Stimulated activated CD4-positive, alpha-beta T cell treated with anti-CD3 and anti-CD28 coated beads, Interleukin-12 subunit alpha, Interleukin-12 subunit beta, amount 100 ng/mL, for 48 hours (primary cell): Measurements from ENCODE around the gene C5orf34.
"Not testable (repeated sequence)": the region's sequence is repeated elsewhere in the genome, so short reads cannot be mapped to it uniquely, and the experiment has no call there.

ENCODE experiments used
- DNase-seq, 3 donors: peaks; one replicate each; pipeline ENCODE4 v3.0.0-alpha.2; 2020; ENCODE audit warnings: low read depth in 2 of 3, low spot score in 1 of 3

Gene C5orf34, protein sequence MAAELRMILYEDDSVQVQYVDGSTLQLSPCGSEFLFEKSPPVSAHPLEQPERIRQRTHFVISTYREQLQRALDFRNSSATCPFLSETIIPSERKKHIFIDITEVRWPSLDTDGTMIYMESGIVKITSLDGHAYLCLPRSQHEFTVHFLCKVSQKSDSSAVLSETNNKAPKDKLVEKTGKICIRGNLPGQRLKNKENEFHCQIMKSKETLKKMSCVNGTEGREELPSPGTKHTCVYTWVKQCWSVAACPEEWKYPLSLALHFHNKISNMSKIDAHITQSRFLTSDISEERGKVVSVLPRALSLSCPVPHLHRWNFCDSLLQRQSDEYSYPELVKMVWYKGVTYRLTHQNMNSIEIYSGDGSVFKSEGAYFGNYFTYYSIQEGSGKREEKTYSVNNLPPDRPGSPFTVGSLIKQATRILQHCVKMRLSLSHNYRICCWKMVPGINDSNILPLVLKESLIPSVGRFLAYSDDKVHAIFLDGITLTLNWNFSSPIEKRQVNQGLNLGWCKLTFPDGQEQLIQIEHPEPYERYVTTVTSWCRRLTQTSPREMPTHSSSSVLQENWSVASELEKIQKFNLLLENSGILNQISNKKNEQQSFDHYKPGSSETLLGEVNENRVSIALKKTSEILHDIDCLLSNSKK

DNA sequence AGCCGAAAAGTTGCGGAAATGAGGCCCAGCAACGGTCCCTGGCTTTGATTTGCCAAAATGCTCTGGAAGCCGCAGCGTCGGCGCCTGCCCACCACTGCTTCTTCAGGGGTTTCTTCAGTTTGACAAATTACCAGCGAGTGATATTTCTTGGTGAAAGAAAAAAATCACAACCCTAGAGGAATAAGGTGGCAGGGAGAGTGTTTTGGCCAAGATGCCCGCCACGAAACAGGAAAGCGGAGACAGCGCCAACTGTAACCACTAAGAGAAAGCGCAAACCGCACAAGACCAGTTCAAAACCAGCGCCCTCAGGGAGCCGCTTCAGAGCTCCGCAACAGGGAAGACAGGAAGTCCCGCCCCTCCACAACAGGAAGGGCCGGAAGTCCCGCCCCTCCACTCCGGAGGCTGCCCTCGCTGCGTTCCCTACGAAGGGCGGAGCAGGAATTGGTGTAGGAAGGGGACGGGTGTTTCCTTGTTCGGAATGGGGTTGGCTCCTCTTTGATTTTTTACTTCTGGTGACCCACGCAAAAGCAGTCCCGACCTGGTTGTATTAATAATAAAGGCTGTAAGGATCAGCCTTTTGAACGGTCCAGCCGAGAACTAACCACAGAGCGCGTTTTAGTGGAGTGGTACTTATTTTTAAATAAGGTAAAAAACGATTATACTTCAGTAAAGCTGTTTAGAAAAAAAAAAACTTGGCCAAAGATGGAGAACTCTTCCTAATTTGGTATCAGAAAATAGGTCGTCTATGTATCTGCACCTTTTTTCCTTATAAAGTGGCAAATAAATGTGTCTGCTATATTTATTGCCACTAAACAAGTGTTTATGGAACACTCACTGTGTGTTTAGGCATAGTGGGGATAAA, at the start of gene C5orf34:
TSS of gene C5orf34 (minus strand) at position 333 of the 862 bp plus-strand sequence. CDS start 5,809 bp downstream, outside the sequence.
- peak; percentile 92 to 95 (median 94) for DNase-seq

DNA sequence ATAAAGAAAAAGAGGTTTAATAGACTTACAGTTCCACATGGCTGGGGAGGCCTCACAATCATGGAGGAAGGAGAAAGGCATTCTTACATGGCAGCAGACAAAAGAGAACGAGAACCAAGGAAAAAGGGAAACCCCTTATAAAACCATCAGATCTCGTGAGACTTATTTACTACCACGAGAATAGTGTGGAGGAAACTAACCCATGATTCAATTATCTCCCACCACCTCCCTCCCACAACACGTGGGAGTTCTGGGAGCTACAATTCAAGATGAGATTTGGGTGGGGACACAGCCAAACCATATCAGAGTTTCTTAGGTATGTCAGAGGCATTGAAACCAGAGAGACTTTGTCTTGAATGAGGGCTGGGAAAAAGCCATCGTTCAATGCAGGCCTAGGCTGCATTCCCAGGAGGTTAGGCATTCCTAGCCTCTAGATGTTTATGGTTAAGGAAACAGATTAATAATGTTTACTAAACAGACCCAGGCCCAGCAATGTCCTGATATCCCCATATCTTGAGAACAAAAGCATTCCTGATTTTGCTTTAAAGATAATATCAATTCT, 49.4 kb upstream of the C5orf34 start:
- no peak for DNase-seq

DNA sequence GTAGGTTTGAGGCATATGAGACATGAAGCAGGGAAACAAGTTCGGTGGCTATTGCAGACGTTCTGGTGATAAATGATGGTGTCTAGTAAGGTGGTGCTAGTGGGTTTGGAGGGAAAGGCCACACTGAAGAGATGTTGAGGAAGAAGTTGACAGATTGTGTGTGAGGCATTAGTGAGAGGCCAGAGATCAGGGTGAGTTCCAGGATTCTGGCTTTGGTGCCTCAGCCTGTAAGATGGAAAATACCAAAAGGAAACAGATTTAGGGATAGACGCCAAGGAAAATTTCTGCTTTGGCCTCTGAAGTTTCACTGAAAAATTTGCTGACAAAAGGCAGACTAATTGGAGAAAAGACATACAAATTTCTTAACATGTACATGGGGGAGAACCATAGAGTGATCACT, 48.4 kb upstream of the C5orf34 start:
- DNase-seq = no peak

DNA sequence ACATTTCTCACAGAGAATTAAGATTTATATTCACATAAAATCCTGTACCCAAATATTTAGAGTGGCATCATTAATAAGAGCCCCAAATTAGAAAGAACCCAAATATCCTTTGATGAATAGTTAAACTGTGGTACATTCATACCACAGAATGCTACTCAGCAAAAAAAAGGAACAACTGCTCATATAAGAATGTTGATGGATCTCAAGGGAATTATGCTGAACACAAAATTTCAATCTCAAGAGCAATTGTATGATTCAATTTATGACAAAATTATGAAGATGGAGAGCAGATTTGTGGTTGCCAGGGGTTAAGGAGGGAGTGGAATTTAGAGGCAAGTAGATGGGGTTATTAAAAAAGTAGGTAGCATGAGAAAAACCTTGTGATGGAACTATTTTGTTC, 46.4 kb upstream of the C5orf34 start:
- no peak for DNase-seq

DNA sequence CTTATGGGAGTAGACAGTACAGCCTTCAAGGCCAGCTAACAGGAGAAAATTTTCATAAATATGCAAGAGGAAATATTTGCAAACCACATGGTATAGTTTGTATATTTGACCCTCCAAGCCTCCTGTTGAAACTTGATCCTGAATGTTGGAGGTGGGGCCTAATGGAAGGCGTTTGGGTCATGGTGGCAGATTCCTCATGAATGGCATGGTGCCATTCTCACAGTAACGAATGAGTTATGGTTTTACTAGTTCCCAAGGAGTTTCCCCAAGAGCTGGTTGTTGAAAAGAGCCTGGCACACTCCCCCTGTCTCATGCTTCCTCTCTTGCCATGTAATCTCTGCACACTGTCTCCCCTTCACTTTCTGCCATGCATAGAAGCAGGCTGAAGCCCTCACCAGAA, 45.2 kb upstream of the C5orf34 start:
- no peak for DNase-seq

DNA sequence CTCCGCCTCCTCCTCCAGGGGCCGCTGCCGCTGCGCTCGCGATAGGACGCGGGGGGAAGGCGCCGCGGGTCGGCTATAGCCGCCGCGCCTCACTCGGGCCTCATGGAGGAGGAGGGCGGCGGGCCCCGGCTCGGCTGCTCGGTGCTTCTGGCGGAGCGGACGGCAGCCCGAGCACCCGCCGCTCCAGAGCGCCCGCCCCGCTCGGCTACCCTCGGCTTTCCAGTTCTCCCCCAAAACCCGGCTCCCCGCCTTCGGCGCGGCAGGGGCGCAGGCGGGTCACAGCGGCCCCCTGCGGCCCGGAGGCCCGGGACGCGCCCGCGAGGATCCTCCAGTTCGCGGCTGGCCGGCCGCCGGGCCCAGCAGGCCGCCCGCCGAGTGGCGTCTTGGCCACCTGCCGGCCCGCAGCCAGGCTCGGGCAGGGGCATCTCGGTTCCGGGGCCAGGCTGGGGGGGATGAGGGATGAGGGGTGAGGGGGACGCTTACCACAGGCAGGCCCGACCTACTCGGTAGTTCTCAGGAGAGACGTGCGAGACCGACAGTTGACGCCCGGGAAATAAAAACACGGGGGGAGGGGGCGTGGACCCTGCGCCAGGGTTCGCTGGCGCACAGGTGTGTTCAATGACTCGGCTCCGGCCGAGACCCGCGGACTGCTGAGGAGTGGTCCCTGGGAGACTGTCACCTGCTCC, 42.1 kb upstream of the C5orf34 start, which contains the start of gene PAIP1:
TSS of gene PAIP1 (minus strand) at position 221 of the 686 bp plus-strand sequence. CDS start 231 bp downstream, outside the sequence.
- peak; percentile 60 to 68 (median 65) for DNase-seq

DNA sequence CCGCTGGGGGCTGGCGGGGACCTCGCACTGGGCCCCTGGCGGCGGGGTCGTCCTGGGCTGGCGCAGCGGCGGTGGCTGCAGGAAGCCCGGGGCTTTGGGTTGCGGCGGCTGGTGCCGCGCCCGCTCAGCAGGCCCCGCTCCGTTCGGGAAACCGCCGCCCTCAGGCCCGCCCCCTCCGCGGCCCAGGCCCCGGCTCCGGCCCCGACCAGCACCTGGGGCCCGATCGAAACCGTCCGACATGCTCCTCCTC, 41.6 kb upstream of the C5orf34 start:
- peak in 1 of 3 donors; percentile 82 for DNase-seq

DNA sequence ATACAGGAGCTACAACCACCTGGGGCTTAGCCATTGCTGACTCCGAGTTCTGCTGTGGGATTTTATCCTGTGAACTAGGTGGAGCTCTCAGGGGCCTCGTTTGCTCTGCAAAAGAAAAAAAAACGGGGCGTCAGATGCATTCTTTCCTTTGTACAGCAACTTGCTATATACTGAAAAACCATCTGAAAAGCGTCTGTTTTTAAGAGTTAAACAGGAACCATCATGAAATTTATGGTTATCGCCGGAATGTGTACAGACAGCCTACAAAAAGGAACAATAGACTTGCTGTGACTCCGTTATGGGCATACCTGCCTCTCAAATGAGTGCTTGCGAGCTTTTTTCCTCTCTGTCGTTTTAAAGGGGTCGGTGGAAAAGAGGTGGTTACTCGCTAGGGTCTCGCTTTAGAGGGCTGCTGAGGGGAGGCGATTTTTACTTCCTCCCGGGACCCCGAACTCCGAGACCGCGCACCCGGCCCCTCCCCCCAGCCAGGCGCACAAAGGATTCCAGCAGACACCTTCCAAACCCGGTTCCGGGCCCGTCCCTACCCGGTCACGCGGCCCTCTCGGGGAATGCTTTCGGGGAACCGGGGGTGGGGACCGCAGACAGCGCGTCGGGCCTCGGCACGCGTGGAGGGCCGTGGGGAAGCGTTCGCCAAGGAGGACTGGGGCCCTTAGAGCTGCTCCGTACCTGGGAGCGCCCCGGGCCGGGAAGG, 41.1 kb upstream of the C5orf34 start:
- peak; percentile 21 to 47 (median 28) for DNase-seq

DNA sequence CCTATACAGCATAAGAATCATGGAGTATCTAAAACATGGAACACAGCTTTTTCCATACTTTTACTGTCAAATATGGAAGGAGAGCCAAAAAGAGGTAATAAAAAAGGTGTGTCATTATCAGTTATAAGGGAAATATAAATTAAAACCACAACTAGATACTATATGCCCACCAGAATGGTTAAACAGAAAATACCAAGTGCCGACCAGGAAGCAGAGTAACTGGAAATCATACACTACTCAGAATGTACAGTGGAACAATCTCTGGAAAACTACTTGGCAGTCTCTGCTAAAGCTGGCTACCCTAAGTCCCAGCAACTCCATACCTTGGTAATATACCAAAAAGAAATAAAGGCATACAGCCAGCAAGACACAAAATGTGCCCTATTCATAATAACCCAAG, 39.5 kb upstream of the C5orf34 start:
- no peak for DNase-seq

DNA sequence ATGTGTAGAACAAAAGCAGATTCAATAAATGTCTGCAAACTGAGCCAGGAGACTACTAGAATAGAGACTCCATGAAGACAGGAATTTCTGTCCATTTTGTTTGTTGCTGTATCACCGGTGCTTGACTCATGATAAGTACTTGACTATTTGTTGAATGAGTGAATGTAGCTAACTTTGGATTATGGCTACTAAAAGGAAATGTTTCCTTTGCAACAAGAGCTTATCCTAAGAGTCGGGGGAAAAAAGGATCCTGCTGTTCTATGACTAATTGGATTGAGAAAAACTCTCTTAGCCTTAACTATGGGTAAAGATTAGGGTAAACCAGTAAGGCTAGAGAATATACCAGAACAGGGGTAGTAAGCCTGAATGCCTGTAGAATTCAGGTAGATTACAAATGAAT, 38.4 kb upstream of the C5orf34 start:
- DNase-seq = no peak

DNA sequence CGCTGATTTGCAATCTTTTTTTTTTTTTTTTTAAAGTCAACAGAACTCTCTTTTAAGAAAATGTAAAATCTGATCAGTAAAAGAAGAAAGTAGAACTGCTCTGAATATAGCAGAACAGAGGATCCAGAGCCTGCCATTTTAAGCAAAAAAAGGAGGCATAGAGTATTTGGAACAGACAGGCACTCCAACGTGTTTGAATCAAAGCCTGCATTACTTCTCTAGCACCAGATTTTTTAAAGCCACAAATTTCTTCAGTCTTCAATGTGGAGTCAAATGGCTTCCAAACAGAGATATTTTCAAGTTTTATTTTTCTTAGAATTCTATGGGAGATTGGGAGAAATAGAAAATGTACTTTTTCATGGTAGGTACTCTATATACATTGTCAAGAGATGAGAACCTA, 36.8 kb upstream of the C5orf34 start:
- DNase-seq = no peak

DNA sequence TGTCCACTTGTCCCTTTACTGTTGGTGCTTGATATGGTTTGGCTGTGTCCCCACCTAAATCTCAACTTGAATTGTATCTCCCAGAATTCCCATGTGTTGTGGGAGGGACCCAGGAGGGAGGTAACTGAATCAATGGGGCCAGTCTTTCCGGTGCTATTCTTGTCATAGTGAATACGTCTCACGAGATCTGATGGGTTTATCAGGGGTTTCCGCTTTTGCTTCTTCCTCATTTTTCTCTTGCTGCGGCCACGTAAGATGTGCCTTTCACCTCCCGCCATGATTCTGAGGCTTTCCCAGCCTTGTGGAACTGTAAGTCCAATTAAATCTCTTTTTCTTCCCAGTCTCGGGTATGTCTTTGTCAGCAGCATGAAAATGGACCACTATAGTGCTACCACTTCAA, 34.3 kb upstream of the C5orf34 start:
- DNase-seq = not testable (repeated sequence)

DNA sequence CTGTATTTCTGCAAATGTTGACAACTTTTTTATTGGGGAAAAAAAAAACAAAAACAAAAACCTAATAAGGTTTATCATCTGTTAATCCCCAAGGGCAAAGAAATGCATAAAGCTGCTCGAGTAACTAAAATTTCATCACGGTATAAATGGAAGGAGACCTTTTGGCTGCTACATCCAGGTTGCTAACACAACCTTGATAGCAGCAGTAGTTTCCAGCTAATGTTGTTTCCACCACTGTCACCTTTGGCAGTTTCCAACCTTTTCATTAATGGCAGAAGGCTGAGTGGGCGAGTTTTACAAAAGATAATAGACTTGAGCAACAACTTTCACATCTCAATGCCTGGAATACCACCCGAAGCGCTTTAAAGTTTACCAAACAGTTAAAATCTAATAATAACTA, 33.4 kb upstream of the C5orf34 start:
- DNase-seq = no peak

DNA sequence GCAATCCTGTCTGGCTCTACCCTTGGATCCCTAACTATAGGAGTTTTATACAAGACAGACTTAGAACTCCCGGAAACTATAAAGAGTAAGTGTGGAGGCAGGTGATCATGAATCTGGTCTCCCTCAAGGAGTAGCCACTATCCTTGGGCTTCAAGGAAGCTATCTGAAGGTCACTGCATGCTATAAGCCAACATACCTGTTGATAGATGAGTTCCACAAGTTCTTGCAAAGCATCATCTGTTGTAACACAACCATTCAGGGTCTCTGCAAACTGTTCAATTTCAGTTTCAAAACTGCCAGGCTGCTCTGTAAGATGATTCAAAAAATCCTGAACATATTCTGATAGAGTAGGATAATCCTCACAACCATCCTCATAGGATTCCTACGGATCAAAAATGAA, 32.6 kb upstream of the C5orf34 start:
- DNase-seq = no peak

DNA sequence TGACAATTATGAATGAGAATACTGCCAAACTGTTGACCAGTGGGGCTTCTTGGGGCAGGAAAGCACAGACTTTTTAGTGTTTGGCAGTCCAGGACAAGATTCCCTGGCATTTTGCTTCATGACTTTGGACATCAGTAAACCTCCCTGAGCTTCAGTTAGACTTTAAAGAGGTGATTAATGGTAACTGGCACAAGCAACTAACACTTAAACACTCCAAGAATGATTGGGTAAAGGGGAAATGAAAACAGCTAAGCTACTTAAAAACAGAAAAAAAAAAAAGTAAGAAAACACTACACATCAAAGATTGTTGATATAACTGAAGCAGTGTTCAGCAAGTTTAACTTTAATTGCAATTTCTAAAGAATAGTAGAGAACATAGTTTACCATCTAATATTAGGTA, 28.5 kb upstream of the C5orf34 start:
- DNase-seq = no peak

DNA sequence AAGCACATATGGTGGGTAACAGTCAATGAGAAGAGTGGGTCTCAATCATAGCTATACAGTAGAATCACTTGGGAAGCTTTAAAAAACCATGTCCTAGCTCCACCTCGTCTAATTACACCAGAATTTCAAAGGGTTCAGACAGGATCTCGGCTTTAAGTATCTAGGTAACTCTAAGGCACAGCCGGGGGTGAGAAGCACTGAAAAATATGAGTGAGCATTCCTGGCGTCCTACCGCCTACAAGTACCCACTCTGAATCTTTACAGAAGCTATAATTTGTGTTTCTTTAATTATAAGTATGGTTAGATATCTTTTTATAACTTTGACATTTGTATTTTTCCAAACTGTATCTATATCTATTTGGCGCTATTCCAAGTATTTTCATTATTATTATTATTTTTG, 25.8 kb upstream of the C5orf34 start:
- no peak for DNase-seq

DNA sequence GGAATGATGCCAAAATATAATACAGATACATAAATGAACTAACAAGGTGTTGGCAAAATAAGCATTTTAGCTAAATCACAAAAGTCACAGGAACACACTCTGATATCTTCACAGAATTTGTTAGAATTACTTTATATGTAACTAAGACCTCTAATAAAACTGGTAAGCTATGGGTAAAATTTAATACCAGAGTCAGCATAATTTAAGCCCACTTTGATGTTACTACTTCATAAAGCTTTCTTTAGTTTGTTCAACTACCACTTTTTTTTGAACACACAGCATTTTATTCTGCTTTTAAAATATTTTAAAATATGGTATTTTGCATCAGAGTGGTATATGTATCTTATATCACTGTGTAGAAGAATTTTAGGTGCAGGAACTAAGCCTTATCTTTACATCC, 22.0 kb upstream of the C5orf34 start:
- DNase-seq = no peak

DNA sequence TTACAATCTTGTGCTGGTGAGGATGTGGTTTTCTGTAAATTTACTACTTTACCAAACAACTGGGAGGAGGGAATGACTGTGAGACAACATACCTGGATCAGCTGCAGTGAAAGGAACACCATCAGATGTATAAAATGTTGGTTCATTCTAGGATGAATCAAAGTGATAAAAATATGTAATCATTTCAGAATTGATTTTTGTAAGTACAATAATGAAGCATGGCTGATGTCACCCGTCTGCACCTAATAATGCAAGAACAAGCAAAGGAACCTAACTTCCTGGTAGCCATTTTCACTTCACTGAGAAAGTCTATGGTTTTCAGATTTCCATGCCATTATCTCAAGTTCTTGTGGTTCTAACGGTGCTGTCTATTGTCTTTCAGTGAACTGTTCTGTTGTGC, 18.7 kb upstream of the C5orf34 start:
- no peak for DNase-seq

DNA sequence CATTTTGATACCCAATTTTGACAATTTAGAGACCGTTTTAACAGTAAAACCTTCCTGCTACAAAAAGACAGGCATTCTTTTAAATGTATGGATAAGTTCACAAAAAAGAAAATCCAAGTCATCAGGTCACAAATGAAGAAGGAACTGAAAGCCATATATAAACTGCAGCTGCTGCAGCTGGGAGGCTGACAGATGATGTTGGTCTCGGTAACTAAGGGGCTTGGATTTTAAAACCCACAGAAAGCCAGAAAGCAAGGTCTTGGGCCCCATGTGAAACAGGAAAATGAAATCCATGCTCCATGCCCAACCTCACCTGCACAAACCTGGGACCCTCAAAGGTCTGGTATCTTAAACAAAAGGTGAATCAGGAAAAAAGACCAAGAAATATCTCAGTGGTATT, 15.7 kb upstream of the C5orf34 start:
- DNase-seq = no peak

DNA sequence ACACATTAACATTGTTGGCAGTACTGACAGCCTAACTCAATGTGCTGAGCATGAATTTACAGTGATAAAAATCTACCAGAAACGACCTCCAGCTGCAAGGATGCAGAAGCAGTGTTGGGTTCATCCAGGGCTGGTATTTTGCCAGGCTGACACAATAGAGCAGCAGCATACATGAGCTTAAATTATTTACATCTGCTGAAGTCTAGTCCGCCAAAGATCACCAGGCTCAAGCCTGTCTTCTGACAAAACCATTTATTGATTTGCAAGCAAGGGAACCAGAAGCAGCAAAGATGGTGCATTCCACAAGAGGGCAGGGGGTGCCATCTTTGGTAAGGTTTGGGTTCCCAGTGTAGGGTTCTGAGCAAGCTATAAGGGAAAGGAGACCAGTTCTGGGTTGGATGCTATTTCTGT, 8.7 kb upstream of the C5orf34 start:
- no peak for DNase-seq
